Kidney (tissue), 14 donors: ENCODE data around the gene FAM53B. TPM values are rescaled to one million over a fixed set of nuclear protein-coding genes. Genes with fewer than 3 reads are reported as not detected.
A peak's percentile ranks its signal among the peaks of the same experiment; 100 is the strongest.

ENCODE experiments used
- DNase-seq, 5 donors: peaks; one replicate each; pipeline ENCODE4 v3.0.0-alpha.2; 2013 to 2020
- FAIRE-seq: peaks from 2 replicates; lab custom pipeline; 2012; peaks lifted over from hg19 to GRCh38; lab: Jason Lieb, UNC
- H3K27ac ChIP-seq, 2 donors: one replicate each; pipeline ENCODE4 v1.7.0; 2013; ENCODE audit warnings: low read depth in 2 of 2, low read length in 2 of 2, inconsistent platforms in 1 of 2
- H3K27me3 ChIP-seq: one replicate; pipeline ENCODE4 v1.7.1; 2013; ENCODE audit warnings: low read length, inconsistent platforms; ENCODE audit not compliant: control insufficient read depth, insufficient read depth
- H3K36me3 ChIP-seq, 3 donors: one replicate each; pipeline versions ENCODE4 v1.7.0 to v1.7.1; 2013; ENCODE audit warnings: low read length in 3 of 3, control low read depth in 1 of 3, inconsistent platforms in 1 of 3; ENCODE audit not compliant: insufficient read depth in 3 of 3, control insufficient read depth in 2 of 3
- H3K4me1 ChIP-seq, 3 donors: one replicate each; pipeline versions ENCODE4 v1.7.0 to v1.7.1; 2013; ENCODE audit warnings: low read length in 3 of 3, inconsistent platforms in 1 of 3, low read depth in 1 of 3; ENCODE audit not compliant: control insufficient read depth in 2 of 3, insufficient read depth in 2 of 3
- H3K4me3 ChIP-seq, 3 donors: one replicate each; pipeline versions ENCODE4 v1.7.0 to v1.8.1; 2013; ENCODE audit warnings: low read length in 3 of 3, control low read depth in 1 of 3, inconsistent platforms in 1 of 3
- H3K9ac ChIP-seq, 3 donors: one replicate each; pipeline versions ENCODE4 v1.7.0 to v1.7.1; 2013; ENCODE audit warnings: low read length in 3 of 3, control low read depth in 1 of 3, inconsistent platforms in 1 of 3
- H3K9me3 ChIP-seq, 3 donors: one replicate each; pipeline versions ENCODE4 v1.7.0 to v1.7.1; 2013; ENCODE audit warnings: low read length in 3 of 3, control low read depth in 1 of 3, inconsistent platforms in 1 of 3; ENCODE audit not compliant: control insufficient read depth in 2 of 3, insufficient read depth in 1 of 3
- CTCF ChIP-seq: IDR thresholded peaks from 3 replicates; pipeline ENCODE4 v1.5.1; 2012; ENCODE audit warnings: mild to moderate bottlenecking, moderate library complexity, borderline replicate concordance; ENCODE audit not compliant: insufficient read depth; ENCODE audit errors: extremely low read depth
- intact Hi-C: fragments of 100-400 bp; cut with DNase I; formaldehyde crosslinking; loops from one replicate; pipeline ENCODE4 v1.11.1; 2022
- polyA plus RNA-seq: library from polyadenylated mRNA; stranded (reverse); fragments of 350-450 nt; fragmentation: Illumina TruSeq; extraction: RNeasy Lipid Tissue Mini Kit (QIAGEN cat#74804); gene quantifications from one replicate; pipeline ENCODE4 v1.2.3, GENCODE V29; 2014; ENCODE audit warnings: low read depth, low replicate concordance; ENCODE audit not compliant: insufficient read depth
- total RNA-seq: library from RNA; stranded (reverse); fragmentation: NEBNext Ultra II Directional; extraction: Animal tissue kit (Norgen Biotek cat#: 25700); gene quantifications from one replicate; pipeline ENCODE4 v1.2.1, GENCODE V29; 2021
- donor health status: control.
- donor health status: control.
- donor health status: control.
- donor health status: control.
- donor health status: control.
- donor health status: DM: yes; HTN: yes; CAD: no.
- donor health status: Normal renal cell carcinoma (clear cell type).

FAM53B gene
- total and polyA plus RNA-seq, 2 donors from 2014 or later: 11.8 to 30.0 TPM

GRCh38 chr10:124745673-124746072, 1.5 kb upstream of the FAM53B start:
- H3K36me3 ChIP-seq: peaks cover 0 to 4% (median 0%) of the 10 kb centered on the region in 3 donors
- H3K27ac ChIP-seq: no peak overlapping the region
- no peaks in the 10 kb centered on the region for H3K9me3 ChIP-seq
- peak; percentile 52 for TF ChIP-seq CTCF
- FAIRE-seq (peak; percentile 57), DNase-seq (peak in 2 of 5 donors; percentile 88)
- intact Hi-C loops: loop anchor here (10.0 kb wide), 1 partner anchor 211 kb away; no protein-coding TSS in a partner anchor
- H3K9ac ChIP-seq: no peak overlapping the region
- H3K4me3 ChIP-seq: no peak overlapping the region
- H3K4me1 ChIP-seq: peaks cover 16 to 20% (median 18%) of the 10 kb centered on the region in 3 donors
- H3K27me3 ChIP-seq: no peaks in the 10 kb centered on the region

GRCh38 chr10:124745252-124745651, 1.1 kb upstream of the FAM53B start:
- H3K9me3 ChIP-seq: no peaks in the 10 kb centered on the region
- H3K4me1 ChIP-seq: peaks cover 16 to 24% (median 22%) of the 10 kb centered on the region in 3 donors
- peak overlapping the region in 1 of 2 donors; percentile 8 for H3K27ac ChIP-seq
- no peak for DNase-seq
- intact Hi-C loops: loop anchor here (10.0 kb wide), 1 partner anchor 210 kb away; no protein-coding TSS in a partner anchor
- H3K36me3 ChIP-seq: peaks cover 0 to 4% (median 0%) of the 10 kb centered on the region in 3 donors
- no peak for FAIRE-seq
- H3K4me3 ChIP-seq: no peak overlapping the region
- H3K9ac ChIP-seq: peak overlapping the region in 1 of 3 donors; percentile 47
- H3K27me3 ChIP-seq: no peaks in the 10 kb centered on the region
- TF ChIP-seq CTCF: no peak

- peak overlapping the region in 1 of 3 donors; percentile 29 for H3K9ac ChIP-seq
- peaks cover 21 to 41% (median 39%) of the 10 kb centered on the region in 3 donors for H3K4me1 ChIP-seq
- intact Hi-C loops: loop anchor here (10.0 kb wide), 1 partner anchor 209 kb away; no protein-coding TSS in a partner anchor
- peak overlapping the region; percentile 81 to 90 for H3K27ac ChIP-seq
- FAIRE-seq (no peak), DNase-seq (peak in 3 of 5 donors; percentile 52 to 86 (median 58))
- H3K27me3 ChIP-seq: no peaks in the 10 kb centered on the region
- peak overlapping the region; percentile 52 to 62 (median 58) for H3K4me3 ChIP-seq
- H3K36me3 ChIP-seq: peaks cover 0 to 4% (median 0%) of the 10 kb centered on the region in 3 donors
- no peaks in the 10 kb centered on the region for H3K9me3 ChIP-seq
- TF ChIP-seq CTCF: no peak
Observed at GRCh38 chr10:124743191-124744101, 732 bp downstream of the FAM53B start.
